Neutrophil (primary cell): ENCODE measurements around the gene OTUB2.

Experiments used
- H3K27ac ChIP-seq: fragments of 200-600 bp; sonication (generic); 2 replicates; pipeline ENCODE4 v1.5.1; 2016; ENCODE audit warnings: mild to moderate bottlenecking, moderate library complexity
- H3K27me3 ChIP-seq: fragments of 200-600 bp; sonication (generic); 2 replicates; pipeline ENCODE4 v1.6.0; 2016; ENCODE audit warnings: mild to moderate bottlenecking
- H3K36me3 ChIP-seq: fragments of 200-600 bp; sonication (generic); 2 replicates; pipeline ENCODE4 v1.5.1; 2017
- H3K4me1 ChIP-seq, 2 experiments: fragments of 200-600 bp in 1 of 2; sonication (generic) in 1 of 2; 1 replicate in 1 of 2; 2 replicates in 1 of 2; pipeline versions ENCODE4 v1.5.1 to v1.6.1; 2013 to 2016; ENCODE audit warnings: low read depth in 1 of 2, low read length in 1 of 2, mild to moderate bottlenecking in 1 of 2, moderate library complexity in 1 of 2; ENCODE audit not compliant: control insufficient read depth in 1 of 2, insufficient read depth in 1 of 2
- H3K4me3 ChIP-seq, 2 experiments: fragments of 200-600 bp in 1 of 2; sonication (generic) in 1 of 2; 1 replicate in 1 of 2; 2 replicates in 1 of 2; pipeline ENCODE4 v1.5.1; 2013 to 2016; ENCODE audit warnings: low read depth in 1 of 2, low read length in 1 of 2, mild to moderate bottlenecking in 1 of 2, moderate library complexity in 1 of 2
- H3K9me3 ChIP-seq: fragments of 200-600 bp; sonication (generic); 2 replicates; pipeline ENCODE4 v1.5.1; 2016
- CTCF ChIP-seq: fragments of 200-600 bp; sonication (generic); IDR thresholded peaks from 2 replicates; pipeline ENCODE4 v1.5.1; 2016; ENCODE audit warnings: antibody characterized with exemption

OTUB2 gene

GRCh38 chr14:93997916-93998870 is 27.9 kb upstream of the OTUB2 start:
- Histone ChIP-seq H3K36me3 (no peaks in the 10 kb centered on the region), H3K27me3 (peaks cover 12% of the 10 kb centered on the region), H3K4me1 (no peaks in the 10 kb centered on the region), H3K27ac (no peak overlapping the region), H3K4me3 (no peak overlapping the region), H3K9me3 (no peaks in the 10 kb centered on the region)
- TF ChIP-seq CTCF, result no peak

- no peak overlapping the region for H3K27ac ChIP-seq
- H3K9me3 ChIP-seq, result no peaks in the 10 kb centered on the region
- H3K36me3 ChIP-seq, result no peaks in the 10 kb centered on the region
- H3K4me1 ChIP-seq, result no peaks in the 10 kb centered on the region
- H3K4me3 ChIP-seq, result no peak overlapping the region
- peaks cover 12% of the 10 kb centered on the region for H3K27me3 ChIP-seq
- no peak for TF ChIP-seq CTCF
Measured at GRCh38 chr14:93998871-93999403, 27.2 kb upstream of the OTUB2 start.

GRCh38 chr14:93999573-93999972 is 26.6 kb upstream of the OTUB2 start:
- TF ChIP-seq CTCF, result no peak
- Histone ChIP-seq H3K27ac (no peak overlapping the region), H3K36me3 (no peaks in the 10 kb centered on the region), H3K27me3 (peaks cover 12% of the 10 kb centered on the region), H3K4me3 (no peak overlapping the region), H3K9me3 (no peaks in the 10 kb centered on the region), H3K4me1 (no peaks in the 10 kb centered on the region)

GRCh38 chr14:94000267-94000666 is 25.9 kb upstream of the OTUB2 start:
- H3K36me3 ChIP-seq, result no peaks in the 10 kb centered on the region
- TF ChIP-seq CTCF, result no peak
- H3K27me3 ChIP-seq, result peaks cover 12% of the 10 kb centered on the region
- H3K27ac ChIP-seq, result no peak overlapping the region
- H3K9me3 ChIP-seq, result no peaks in the 10 kb centered on the region
- H3K4me1 ChIP-seq, result no peaks in the 10 kb centered on the region
- H3K4me3 ChIP-seq, result no peak overlapping the region

GRCh38 chr14:94001016-94001415 is 25.1 kb upstream of the OTUB2 start:
- no peak overlapping the region for H3K4me3 ChIP-seq
- no peak overlapping the region for H3K27ac ChIP-seq
- no peak for TF ChIP-seq CTCF
- peaks cover 12% of the 10 kb centered on the region for H3K27me3 ChIP-seq
- H3K4me1 ChIP-seq, result no peaks in the 10 kb centered on the region
- no peaks in the 10 kb centered on the region for H3K36me3 ChIP-seq
- no peaks in the 10 kb centered on the region for H3K9me3 ChIP-seq
